Measurements from ENCODE around the gene TRIM17.

GRCh38 chr1:228438266-228438665 is 21.6 kb upstream of the TRIM17 start:
- TF ChIP-seq SP1 (IDR thresholded peaks at IDR 0.05; ENCODE audit: low read depth) (no peak), REST (IDR thresholded peaks at IDR 0.05; ENCODE audit: low read depth) (no peak), SIN3A (IDR thresholded peaks at IDR 0.05; ENCODE audit: low read depth) (no peak), CTCF (IDR thresholded peaks at IDR 0.05 in 2 of 3, conservative IDR thresholded peaks at IDR 0.05 in 1 of 3; ENCODE audit: borderline replicate concordance in 1 of 3, insufficient read depth in 1 of 3, low read depth in 2 of 3, low read length in 2 of 3) (no peak), POLR2A (IDR thresholded peaks at IDR 0.05; ENCODE audit: borderline replicate concordance, extremely low read depth, insufficient read depth, insufficient read length) (no peak), SRF (IDR thresholded peaks at IDR 0.05; ENCODE audit: low read depth) (no peak)

Data from HCT116 (cell line).